Measurements from ENCODE around the gene IKZF1.

- TF ChIP-seq CTCF (IDR thresholded peaks at IDR 0.05; ENCODE audit: low read depth, low read length, poor library complexity, severe bottlenecking), result no peak
- no peak for TF ChIP-seq EZH2phosphoT487 (IDR thresholded peaks at IDR 0.05; ENCODE audit: borderline replicate concordance, low read length)
These were observed 10.5 kb downstream of the IKZF1 start for GRCh38 chr7:50314836-50315592.
